ENCODE results near the gene MUC5AC. TPM values are rescaled to one million over a fixed set of nuclear protein-coding genes. Genes with fewer than 3 reads are reported as not detected.
"Not testable (repeated sequence)": the region's sequence is repeated elsewhere in the genome, so short reads cannot be mapped to it uniquely, and the experiment has no call there.

MUC5AC gene
- total RNA-seq, 2 donors from 2014 or later: not detected

- Histone ChIP-seq H3K4me3 (ENCODE audit: low read length) (no peak overlapping the region), H3K4me1 (ENCODE audit: control insufficient read depth, insufficient read depth, low read length) (no peaks in the 10 kb centered on the region), H3K36me3 (ENCODE audit: control insufficient read depth, insufficient read depth, low read length) (no peaks in the 10 kb centered on the region), H3K27ac (ENCODE audit: low read depth, low read length) (no peak overlapping the region), H3K27me3 (ENCODE audit: control insufficient read depth, insufficient read depth, low read length, poor library complexity, severe bottlenecking) (no peaks in the 10 kb centered on the region), H3K9ac (ENCODE audit: extremely low read depth, low read length, poor library complexity, severe bottlenecking) (no peak overlapping the region), H3K9me3 (ENCODE audit: control insufficient read depth, low read length) (no peaks in the 10 kb centered on the region)
- WGBS, 2 experiments (ENCODE audit: insufficient coverage in 1 of 2, insufficient read length in 1 of 2): 85 to 92% methylated on average over 10 to 25 of the region's 25 CpGs
- no peaks in the 10 kb centered on the region for H3K27me3 Mint-ChIP-seq (ENCODE audit: insufficient read depth)
- no peak overlapping the region for H3K4me3 Mint-ChIP-seq
- peaks cover 27% of the 10 kb centered on the region for H3K9me3 Mint-ChIP-seq
- no peak for TF ChIP-seq CTCF (conservative IDR thresholded peaks at IDR 0.05)
- H3K36me3 Mint-ChIP-seq (ENCODE audit: low read depth): no peaks in the 10 kb centered on the region
- no peak overlapping the region for H3K27ac Mint-ChIP-seq
- DNase-seq: no peak
- no peaks in the 10 kb centered on the region for H3K4me1 Mint-ChIP-seq
These were observed 83.0 kb downstream of the MUC5AC start for GRCh38 chr11:1240771-1241170.

- Mint-ChIP-seq H3K4me3 (no peak overlapping the region), H3K27ac (no peak overlapping the region), H3K36me3 (ENCODE audit: low read depth) (no peaks in the 10 kb centered on the region), H3K9me3 (peaks cover 36% of the 10 kb centered on the region), H3K27me3 (ENCODE audit: insufficient read depth) (no peaks in the 10 kb centered on the region), H3K4me1 (no peaks in the 10 kb centered on the region)
- no peak for DNase-seq
- Histone ChIP-seq H3K9ac (ENCODE audit: extremely low read depth, low read length, poor library complexity, severe bottlenecking) (no peak overlapping the region), H3K4me3 (ENCODE audit: low read length) (no peak overlapping the region), H3K27ac (ENCODE audit: low read depth, low read length) (no peak overlapping the region), H3K27me3 (ENCODE audit: control insufficient read depth, insufficient read depth, low read length, poor library complexity, severe bottlenecking) (no peaks in the 10 kb centered on the region), H3K9me3 (ENCODE audit: control insufficient read depth, low read length) (no peaks in the 10 kb centered on the region), H3K36me3 (ENCODE audit: control insufficient read depth, insufficient read depth, low read length) (no peaks in the 10 kb centered on the region), H3K4me1 (ENCODE audit: control insufficient read depth, insufficient read depth, low read length) (no peaks in the 10 kb centered on the region)
- no peak for TF ChIP-seq CTCF (conservative IDR thresholded peaks at IDR 0.05)
- 87 to 90% methylated on average over 9 to 20 of the region's 20 CpGs for WGBS, 2 experiments (ENCODE audit: insufficient coverage in 1 of 2, insufficient read length in 1 of 2)
These were observed 84.0 kb downstream of the MUC5AC start for GRCh38 chr11:1241706-1242105.

DNA sequence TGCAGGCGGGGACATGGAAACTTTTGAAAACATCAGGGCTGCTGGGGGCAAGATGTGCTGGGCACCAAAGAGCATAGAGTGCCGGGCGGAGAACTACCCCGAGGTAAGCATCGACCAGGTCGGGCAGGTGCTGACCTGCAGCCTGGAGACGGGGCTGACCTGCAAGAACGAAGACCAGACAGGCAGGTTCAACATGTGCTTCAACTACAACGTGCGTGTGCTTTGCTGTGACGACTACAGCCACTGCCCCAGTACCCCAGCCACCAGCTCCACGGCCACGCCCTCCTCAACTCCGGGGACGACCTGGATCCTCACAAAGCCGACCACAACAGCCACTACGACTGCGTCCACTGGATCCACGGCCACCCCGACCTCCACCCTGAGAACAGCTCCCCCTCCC, 84.5 kb downstream of the MUC5AC start:
- Histone ChIP-seq H3K36me3 (ENCODE audit: control insufficient read depth, insufficient read depth, low read length) (no peaks in the 10 kb centered on the region), H3K9me3 (ENCODE audit: control insufficient read depth, low read length) (no peaks in the 10 kb centered on the region), H3K9ac (ENCODE audit: extremely low read depth, low read length, poor library complexity, severe bottlenecking) (no peak overlapping the region), H3K27me3 (ENCODE audit: control insufficient read depth, insufficient read depth, low read length, poor library complexity, severe bottlenecking) (no peaks in the 10 kb centered on the region), H3K4me1 (ENCODE audit: control insufficient read depth, insufficient read depth, low read length) (no peaks in the 10 kb centered on the region), H3K4me3 (ENCODE audit: low read length) (no peak overlapping the region), H3K27ac (ENCODE audit: low read depth, low read length) (no peak overlapping the region)
- Mint-ChIP-seq H3K9me3 (peaks cover 40% of the 10 kb centered on the region), H3K4me3 (no peak overlapping the region), H3K27me3 (ENCODE audit: insufficient read depth) (no peaks in the 10 kb centered on the region), H3K27ac (no peak overlapping the region), H3K4me1 (no peaks in the 10 kb centered on the region), H3K36me3 (ENCODE audit: low read depth) (no peaks in the 10 kb centered on the region)
- WGBS, 2 experiments (ENCODE audit: insufficient coverage in 1 of 2, insufficient read length in 1 of 2): 86 to 89% methylated on average over 7 to 20 of the region's 20 CpGs
- TF ChIP-seq CTCF (conservative IDR thresholded peaks at IDR 0.05): no peak
- no peak for DNase-seq

DNA sequence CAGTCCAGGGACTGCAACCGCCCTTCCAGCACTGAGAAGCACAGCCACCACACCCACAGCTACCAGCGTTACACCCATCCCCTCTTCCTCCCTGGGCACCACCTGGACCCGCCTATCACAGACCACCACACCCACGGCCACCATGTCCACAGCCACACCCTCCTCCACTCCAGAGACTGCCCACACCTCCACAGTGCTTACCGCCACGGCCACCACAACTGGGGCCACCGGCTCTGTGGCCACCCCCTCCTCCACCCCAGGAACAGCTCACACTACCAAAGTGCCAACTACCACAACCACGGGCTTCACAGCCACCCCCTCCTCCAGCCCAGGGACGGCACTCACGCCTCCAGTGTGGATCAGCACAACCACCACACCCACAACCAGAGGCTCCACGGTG, 85.0 kb downstream of the MUC5AC start:
- H3K9ac ChIP-seq (ENCODE audit: extremely low read depth, low read length, poor library complexity, severe bottlenecking); DNase-seq; H3K36me3 Mint-ChIP-seq (ENCODE audit: low read depth); H3K4me3 Mint-ChIP-seq; H3K4me1 Mint-ChIP-seq; H3K27ac ChIP-seq (ENCODE audit: low read depth, low read length); H3K27me3 ChIP-seq (ENCODE audit: control insufficient read depth, insufficient read depth, low read length, poor library complexity, severe bottlenecking); H3K4me3 ChIP-seq (ENCODE audit: low read length); H3K4me1 ChIP-seq (ENCODE audit: control insufficient read depth, insufficient read depth, low read length); H3K36me3 ChIP-seq (ENCODE audit: control insufficient read depth, insufficient read depth, low read length); H3K9me3 ChIP-seq (ENCODE audit: control insufficient read depth, low read length); H3K27me3 Mint-ChIP-seq (ENCODE audit: insufficient read depth); H3K27ac Mint-ChIP-seq: not testable (repeated sequence)
- H3K9me3 Mint-ChIP-seq: peaks cover 41% of the 10 kb centered on the region
- WGBS, 2 experiments (ENCODE audit: insufficient coverage in 1 of 2, insufficient read length in 1 of 2): 84% methylated on average over 4 of the region's 11 CpGs; no CpG with 5 or more reads in 1 of the 2 experiments

GRCh38 chr11:1243521-1243920, 85.8 kb downstream of the MUC5AC start:
- WGBS, 2 experiments (ENCODE audit: insufficient coverage in 1 of 2, insufficient read length in 1 of 2): 94% methylated on average over 12 of the region's 18 CpGs; no CpG with 5 or more reads in 1 of the 2 experiments
- H3K9me3 Mint-ChIP-seq: peaks cover 47% of the 10 kb centered on the region
- not testable (repeated sequence) for H3K4me1 ChIP-seq (ENCODE audit: control insufficient read depth, insufficient read depth, low read length); H3K4me3 ChIP-seq (ENCODE audit: low read length); H3K27me3 ChIP-seq (ENCODE audit: control insufficient read depth, insufficient read depth, low read length, poor library complexity, severe bottlenecking); H3K9me3 ChIP-seq (ENCODE audit: control insufficient read depth, low read length); DNase-seq; H3K4me3 Mint-ChIP-seq; H3K4me1 Mint-ChIP-seq; H3K27ac Mint-ChIP-seq; H3K9ac ChIP-seq (ENCODE audit: extremely low read depth, low read length, poor library complexity, severe bottlenecking); H3K27ac ChIP-seq (ENCODE audit: low read depth, low read length); H3K36me3 ChIP-seq (ENCODE audit: control insufficient read depth, insufficient read depth, low read length); H3K36me3 Mint-ChIP-seq (ENCODE audit: low read depth); H3K27me3 Mint-ChIP-seq (ENCODE audit: insufficient read depth)
